ENCODE data around the gene POU2AF1.

POU2AF1 gene

DNA sequence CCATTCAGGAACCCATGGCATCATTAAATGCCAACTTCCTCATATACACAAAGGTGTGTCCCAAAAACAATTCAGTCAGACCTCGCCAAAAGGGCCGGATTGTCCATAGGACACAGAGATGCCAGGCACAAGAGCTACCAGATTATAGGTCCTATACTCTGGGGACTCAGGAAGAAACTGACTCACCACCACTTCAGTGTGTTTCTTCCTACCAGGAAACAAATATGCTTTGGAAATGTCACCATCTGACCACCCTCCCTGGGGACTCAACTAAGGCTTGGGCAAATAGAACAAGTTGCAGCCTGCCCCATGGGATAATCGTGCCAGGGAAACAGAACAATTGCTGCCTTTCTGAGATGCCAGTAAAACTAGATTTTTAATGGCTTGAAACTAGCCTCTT, 69.0 kb downstream of the POU2AF1 start:
- peak; percentile 39 for DNase-seq

DNA sequence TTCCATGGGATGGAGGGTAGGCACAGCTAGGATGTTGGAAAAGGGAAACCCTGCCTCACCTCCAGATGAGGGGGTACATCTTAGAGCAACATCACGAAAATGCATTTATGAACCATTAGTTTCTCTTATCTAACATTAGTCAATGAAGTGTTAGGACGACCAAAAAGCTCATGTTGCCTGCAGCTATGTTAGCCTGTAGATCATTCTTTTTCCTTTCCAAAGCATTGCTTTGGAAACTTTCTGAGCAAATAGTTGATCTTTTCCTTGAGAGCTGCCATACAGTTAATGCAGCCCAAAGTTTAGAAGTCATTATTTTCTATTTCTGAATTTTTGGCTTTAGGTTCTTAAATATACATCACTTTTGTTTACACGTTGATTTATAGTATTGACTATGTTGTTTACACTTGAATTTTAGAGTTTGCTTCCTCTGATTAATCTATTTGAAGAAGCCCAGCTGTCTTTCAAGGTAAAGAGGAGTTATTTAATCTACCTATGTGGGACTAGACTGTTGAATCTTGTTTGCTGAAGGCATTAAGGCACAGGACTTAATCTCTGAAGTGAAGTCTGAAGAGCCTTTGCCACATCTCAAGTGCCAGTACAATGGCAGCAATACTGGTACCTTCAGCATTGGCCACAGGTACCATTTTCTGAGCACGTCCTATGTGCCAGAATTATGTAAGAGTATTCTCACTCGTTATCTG, 69.7 kb downstream of the POU2AF1 start:
- DNase-seq = no peak

DNA sequence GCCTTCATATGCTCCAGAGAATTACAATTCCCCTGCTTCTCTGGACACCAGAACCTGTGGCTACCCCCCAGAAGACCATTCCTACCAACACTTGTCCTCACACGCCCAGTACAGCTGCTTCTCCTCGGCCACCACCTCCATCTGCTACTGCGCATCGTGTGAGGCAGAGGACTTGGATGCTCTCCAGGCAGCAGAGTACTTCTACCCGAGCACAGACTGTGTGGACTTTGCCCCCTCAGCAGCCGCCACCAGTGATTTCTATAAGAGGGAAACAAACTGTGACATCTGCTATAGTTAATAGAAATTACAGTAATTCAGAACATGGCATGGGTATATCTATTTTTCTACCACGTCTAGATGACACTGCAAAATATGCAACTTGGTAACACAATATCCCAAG, 70.9 kb downstream of the POU2AF1 start:
- peak; percentile 87 for DNase-seq

DNA sequence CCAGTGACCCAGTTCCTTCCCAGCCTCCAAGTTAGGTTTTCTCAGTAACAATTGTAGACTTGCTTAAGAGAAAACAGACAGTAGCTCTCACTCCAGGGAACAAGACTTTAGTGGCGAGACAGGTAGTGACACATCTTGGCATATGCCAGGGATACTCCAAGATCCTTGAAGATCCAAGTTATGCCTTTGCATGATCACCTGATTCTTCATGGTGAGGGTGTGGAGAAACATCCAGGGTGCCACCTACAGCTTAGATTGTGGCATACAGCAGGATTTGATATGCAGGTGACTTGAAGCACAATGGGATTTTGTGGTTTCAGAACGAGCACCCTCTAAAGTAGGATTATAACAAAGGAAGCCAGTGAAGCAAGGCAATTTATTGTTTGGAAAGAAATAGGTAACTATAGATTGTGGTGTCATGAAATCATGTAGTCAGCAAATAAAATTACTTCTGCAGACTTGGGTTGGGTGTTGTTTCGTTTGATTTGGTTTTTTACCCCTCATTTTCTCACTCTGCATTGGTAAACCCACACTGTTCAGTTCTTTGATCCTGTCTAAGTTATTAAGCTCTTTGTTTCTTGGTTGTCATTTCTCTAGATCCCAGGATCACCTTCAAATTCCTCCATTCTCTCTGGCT, 71.5 kb downstream of the POU2AF1 start:
- DNase-seq = peak; percentile 35

DNA sequence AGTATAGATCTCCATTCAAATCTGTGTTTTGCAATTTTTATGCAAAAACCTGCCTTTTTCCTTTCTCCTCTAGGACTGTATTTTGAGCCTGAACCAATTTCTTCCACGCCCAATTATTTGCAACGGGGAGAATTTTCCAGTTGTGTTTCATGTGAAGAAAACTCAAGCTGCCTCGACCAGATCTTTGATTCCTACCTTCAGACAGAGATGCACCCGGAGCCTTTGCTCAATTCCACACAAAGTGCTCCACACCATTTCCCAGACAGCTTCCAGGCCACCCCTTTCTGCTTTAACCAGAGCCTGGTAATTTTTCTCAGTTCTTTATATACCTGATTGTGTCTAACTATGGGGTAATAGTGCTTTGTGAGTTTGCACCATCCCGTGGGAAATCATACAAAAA, 72.8 kb downstream of the POU2AF1 start:
- no peak for DNase-seq

DNA sequence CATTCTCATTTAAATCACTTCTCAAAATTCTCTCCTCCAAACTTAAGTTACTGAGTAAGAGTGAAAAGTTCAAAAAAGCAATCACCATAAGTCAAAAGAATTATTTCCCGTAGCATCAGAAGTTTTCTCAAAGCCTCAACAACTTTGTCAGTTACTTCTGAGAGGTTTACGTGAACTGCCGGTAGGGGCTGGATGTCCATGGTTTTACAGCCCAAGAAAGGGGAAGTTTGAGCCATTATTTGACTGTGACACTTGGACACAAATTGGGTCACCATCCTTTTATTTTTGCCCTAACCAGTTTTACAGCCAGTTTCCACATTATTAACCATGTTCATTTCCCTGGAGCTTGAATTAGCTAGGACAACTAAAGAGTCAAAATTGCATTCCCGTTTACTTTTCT, 73.2 kb downstream of the POU2AF1 start:
- DNase-seq = no peak

DNA sequence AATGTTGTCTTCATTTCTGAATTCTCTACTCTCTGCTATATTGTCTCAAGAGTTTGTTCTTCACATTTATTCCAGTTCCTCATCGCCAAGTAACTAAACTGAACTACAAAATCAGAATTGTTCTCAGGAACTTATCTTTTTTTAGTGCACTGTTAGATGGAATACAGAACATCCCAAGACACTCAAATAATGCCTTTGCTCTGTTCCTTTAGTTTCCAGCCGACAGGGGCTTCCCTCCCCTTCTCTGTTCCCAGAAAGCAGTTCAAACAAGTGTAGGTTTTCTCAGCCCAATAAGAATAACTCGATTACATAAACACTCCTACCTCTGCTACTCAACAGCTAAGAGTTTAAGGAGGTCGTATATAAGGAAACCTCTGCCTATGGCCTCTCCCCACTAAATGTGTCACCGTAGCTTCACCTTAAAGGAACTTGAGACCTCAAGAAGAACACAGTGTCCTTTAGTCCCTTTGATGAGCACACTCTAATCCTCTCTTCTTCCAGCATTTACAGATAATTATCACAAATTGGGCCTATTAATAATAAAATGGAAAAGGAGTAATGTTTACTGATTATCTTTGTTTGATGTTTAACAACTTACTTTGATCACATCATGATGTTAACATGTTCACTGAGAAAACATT, 73.8 kb downstream of the POU2AF1 start:
- DNase-seq = no peak

DNA sequence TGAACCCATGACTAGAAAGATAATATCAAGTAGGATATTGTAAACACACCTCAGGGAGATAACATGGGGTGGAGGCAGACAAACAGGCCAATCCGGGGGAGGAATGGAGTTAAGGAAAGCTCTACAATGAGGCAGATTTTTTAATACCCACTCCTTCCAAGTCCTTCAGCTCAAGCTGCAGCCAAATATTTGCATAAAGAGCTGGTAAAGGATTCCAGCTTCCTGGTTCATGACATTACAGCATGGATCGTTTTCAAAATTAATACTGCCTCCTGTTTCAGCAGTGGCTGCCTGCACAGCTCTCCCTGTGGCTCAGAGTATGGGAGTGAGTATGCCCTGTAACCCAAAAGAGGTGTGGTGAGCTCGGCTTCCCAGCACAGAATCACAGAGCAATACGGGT, 75.6 kb downstream of the POU2AF1 start:
- peak; percentile 42 for DNase-seq

DNA sequence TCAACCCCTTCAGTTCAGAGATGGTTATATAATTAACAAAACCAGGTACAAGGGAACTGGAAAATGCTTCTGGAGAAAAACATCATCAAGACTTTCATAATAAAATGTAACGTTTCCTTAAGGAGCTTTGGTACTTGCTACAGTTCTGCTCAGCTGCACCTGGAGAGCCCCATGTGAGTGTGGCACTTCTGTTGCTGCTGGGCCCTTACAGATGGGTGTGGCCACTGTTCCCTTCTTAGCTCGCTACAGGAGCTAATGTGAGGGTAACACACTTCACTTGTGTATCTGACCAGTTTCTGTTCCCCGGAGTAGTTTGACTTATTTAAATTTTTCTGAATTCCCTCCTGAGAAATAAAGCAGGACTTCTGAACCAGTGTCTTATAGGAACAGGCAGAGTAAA, 76.8 kb downstream of the POU2AF1 start:
- no peak for DNase-seq
